Mesendoderm (in vitro differentiated cells): Measurements from ENCODE around the gene ITPRID1.

Experiments
- DNase-seq: peaks from one replicate; pipeline ENCODE4 v3.0.0; 2013
- H2AK5ac ChIP-seq: 2 replicates; pipeline ENCODE4 v1.6.1; 2013; ENCODE audit warnings: low read length, inconsistent platforms
- H2BK120ac ChIP-seq: 2 replicates; pipeline ENCODE4 v1.6.1; 2013; ENCODE audit warnings: low read depth, mild to moderate bottlenecking, low read length, moderate library complexity, mixed read lengths
- H2BK15ac ChIP-seq: replicated peaks from 2 replicates; pipeline ENCODE4 v1.6.1; 2013; ENCODE audit warnings: low read depth, mild to moderate bottlenecking, moderate library complexity
- H2BK5ac ChIP-seq: 2 replicates; pipeline ENCODE4 v1.6.1; 2013; ENCODE audit warnings: low read length, inconsistent platforms
- H3K18ac ChIP-seq: 2 replicates; pipeline ENCODE4 v1.6.1; 2013; ENCODE audit warnings: mild to moderate bottlenecking, low read length, mixed read lengths
- H3K23ac ChIP-seq: one replicate; pipeline ENCODE4 v1.6.1; 2013; ENCODE audit warnings: low read length
- H3K27ac ChIP-seq: 2 replicates; pipeline ENCODE4 v1.5.1; 2013; ENCODE audit warnings: low read depth, mild to moderate bottlenecking, inconsistent platforms, low read length, moderate library complexity
- H3K27me3 ChIP-seq: 2 replicates; pipeline ENCODE4 v1.6.1; 2013; ENCODE audit warnings: low read length, control low read depth, mild to moderate bottlenecking, inconsistent platforms; ENCODE audit not compliant: insufficient read depth, poor library complexity
- H3K36me3 ChIP-seq: 2 replicates; pipeline ENCODE4 v1.6.1; 2013; ENCODE audit warnings: low read length, inconsistent platforms; ENCODE audit not compliant: control insufficient read depth, insufficient read depth
- H3K4ac ChIP-seq: one replicate; pipeline ENCODE4 v1.6.1; 2013; ENCODE audit warnings: low read depth, mild to moderate bottlenecking, low read length, moderate library complexity
- H3K4me1 ChIP-seq: 2 replicates; pipeline ENCODE4 v1.6.1; 2013; ENCODE audit warnings: low read depth, low read length, inconsistent platforms; ENCODE audit not compliant: control insufficient read depth
- H3K4me2 ChIP-seq: 2 replicates; pipeline ENCODE4 v1.6.1; 2013; ENCODE audit warnings: low read length
- H3K4me3 ChIP-seq: 2 replicates; pipeline ENCODE4 v1.5.1; 2013; ENCODE audit warnings: mild to moderate bottlenecking, low read length
- H3K56ac ChIP-seq: one replicate; pipeline ENCODE4 v1.6.1; 2013; ENCODE audit warnings: low read length
- H3K79me1 ChIP-seq: 2 replicates; pipeline ENCODE4 v1.6.1; 2013; ENCODE audit warnings: low read length, inconsistent platforms
- H3K79me2 ChIP-seq: 2 replicates; pipeline ENCODE4 v1.6.1; 2013; ENCODE audit warnings: mild to moderate bottlenecking, low read length; ENCODE audit not compliant: control insufficient read depth, insufficient read depth
- H3K9ac ChIP-seq: 2 replicates; pipeline ENCODE4 v1.6.1; 2013; ENCODE audit warnings: low read length, inconsistent platforms
- H4K5ac ChIP-seq: one replicate; pipeline ENCODE4 v1.6.1; 2013; ENCODE audit warnings: low read length
- H4K8ac ChIP-seq: one replicate; pipeline ENCODE4 v1.6.1; 2013; ENCODE audit warnings: low read depth, mild to moderate bottlenecking, control low read depth, low read length, moderate library complexity
- whole genome bisulfite sequencing: extraction: QIAGEN DNeasy Blood & Tissue Kit; methylation state at CpG from one replicate; pipeline ENCODE4 v1.1.7; 2013; ENCODE audit warnings: low lambda C conversion rate, missing lambda C conversion rate; ENCODE audit not compliant: insufficient coverage; ENCODE audit errors: extremely low coverage; 5-methylcytosine and 5-hydroxymethylcytosine counted together

ITPRID1 gene

GRCh38 chr7:31545549-31545948, 31.7 kb downstream of the ITPRID1 start:
- H2BK5ac ChIP-seq: no peak overlapping the region
- no peaks in the 10 kb centered on the region for H3K79me2 ChIP-seq
- H3K4ac ChIP-seq: no peak overlapping the region
- no peak overlapping the region for H2BK15ac ChIP-seq
- no peak for DNase-seq
- H3K27ac ChIP-seq: no peak overlapping the region
- WGBS: no CpG with 5 or more reads among the region's 1 CpG
- H3K23ac ChIP-seq: no peak overlapping the region
- H3K56ac ChIP-seq: no peak overlapping the region
- no peak overlapping the region for H3K4me3 ChIP-seq
- no peaks in the 10 kb centered on the region for H3K79me1 ChIP-seq
- H3K27me3 ChIP-seq: no peaks in the 10 kb centered on the region
- H3K9ac ChIP-seq: no peak overlapping the region
- no peak overlapping the region for H4K8ac ChIP-seq
- H2BK120ac ChIP-seq: no peak overlapping the region
- no peak overlapping the region for H3K4me2 ChIP-seq
- no peaks in the 10 kb centered on the region for H3K4me1 ChIP-seq
- no peaks in the 10 kb centered on the region for H3K36me3 ChIP-seq
- no peak overlapping the region for H3K18ac ChIP-seq
- H4K5ac ChIP-seq: no peak overlapping the region
- no peak overlapping the region for H2AK5ac ChIP-seq

GRCh38 chr7:31549611-31550010, 35.7 kb downstream of the ITPRID1 start:
- no peak overlapping the region for H3K9ac ChIP-seq
- no peak overlapping the region for H3K4me3 ChIP-seq
- H2BK5ac ChIP-seq: no peak overlapping the region
- no peak overlapping the region for H4K5ac ChIP-seq
- no peaks in the 10 kb centered on the region for H3K79me1 ChIP-seq
- no peak overlapping the region for H3K4me2 ChIP-seq
- H3K79me2 ChIP-seq: no peaks in the 10 kb centered on the region
- no peak overlapping the region for H2BK120ac ChIP-seq
- no peak overlapping the region for H3K18ac ChIP-seq
- no peak overlapping the region for H3K27ac ChIP-seq
- H3K36me3 ChIP-seq: no peaks in the 10 kb centered on the region
- H2AK5ac ChIP-seq: no peak overlapping the region
- no peak overlapping the region for H3K56ac ChIP-seq
- H3K23ac ChIP-seq: no peak overlapping the region
- DNase-seq: no peak
- H3K4ac ChIP-seq: no peak overlapping the region
- no peaks in the 10 kb centered on the region for H3K4me1 ChIP-seq
- H3K27me3 ChIP-seq: no peaks in the 10 kb centered on the region
- H4K8ac ChIP-seq: no peak overlapping the region
- H2BK15ac ChIP-seq: no peak overlapping the region

- H2BK15ac ChIP-seq: no peak overlapping the region
- H3K56ac ChIP-seq: no peak overlapping the region
- H3K79me2 ChIP-seq: no peaks in the 10 kb centered on the region
- H4K5ac ChIP-seq: no peak overlapping the region
- H2BK5ac ChIP-seq: no peak overlapping the region
- H3K23ac ChIP-seq: no peak overlapping the region
- no peak overlapping the region for H3K4me2 ChIP-seq
- no peaks in the 10 kb centered on the region for H3K27me3 ChIP-seq
- no peaks in the 10 kb centered on the region for H3K36me3 ChIP-seq
- no peak overlapping the region for H4K8ac ChIP-seq
- no peak overlapping the region for H3K27ac ChIP-seq
- no peak overlapping the region for H2BK120ac ChIP-seq
- H3K4me1 ChIP-seq: no peaks in the 10 kb centered on the region
- H3K4me3 ChIP-seq: no peak overlapping the region
- no peak overlapping the region for H3K18ac ChIP-seq
- H3K79me1 ChIP-seq: no peaks in the 10 kb centered on the region
- WGBS: no CpG with 5 or more reads among the region's 1 CpG
- no peak for DNase-seq
- no peak overlapping the region for H3K4ac ChIP-seq
- no peak overlapping the region for H2AK5ac ChIP-seq
- H3K9ac ChIP-seq: no peak overlapping the region
Observed at GRCh38 chr7:31550432-31550831, 36.5 kb downstream of the ITPRID1 start.

GRCh38 chr7:31553661-31554081, 39.8 kb downstream of the ITPRID1 start:
- H3K23ac ChIP-seq: no peak overlapping the region
- no peak overlapping the region for H3K18ac ChIP-seq
- no peaks in the 10 kb centered on the region for H3K79me2 ChIP-seq
- H2BK120ac ChIP-seq: no peak overlapping the region
- H3K27ac ChIP-seq: no peak overlapping the region
- no peak overlapping the region for H3K56ac ChIP-seq
- H4K8ac ChIP-seq: no peak overlapping the region
- peak; percentile 32 for DNase-seq
- H3K27me3 ChIP-seq: no peaks in the 10 kb centered on the region
- H3K79me1 ChIP-seq: no peaks in the 10 kb centered on the region
- no peak overlapping the region for H2AK5ac ChIP-seq
- no peak overlapping the region for H2BK5ac ChIP-seq
- H4K5ac ChIP-seq: no peak overlapping the region
- H3K4me1 ChIP-seq: no peaks in the 10 kb centered on the region
- no peaks in the 10 kb centered on the region for H3K36me3 ChIP-seq
- H3K4me2 ChIP-seq: no peak overlapping the region
- H3K4ac ChIP-seq: no peak overlapping the region
- no peak overlapping the region for H2BK15ac ChIP-seq
- no peak overlapping the region for H3K9ac ChIP-seq
- no peak overlapping the region for H3K4me3 ChIP-seq

- H3K23ac ChIP-seq: no peak overlapping the region
- no peak overlapping the region for H4K8ac ChIP-seq
- no peak overlapping the region for H2BK120ac ChIP-seq
- no peak overlapping the region for H2BK15ac ChIP-seq
- H3K18ac ChIP-seq: no peak overlapping the region
- no peak overlapping the region for H3K9ac ChIP-seq
- peaks cover 2% of the 10 kb centered on the region for H3K4me1 ChIP-seq
- no peaks in the 10 kb centered on the region for H3K36me3 ChIP-seq
- no peaks in the 10 kb centered on the region for H3K79me1 ChIP-seq
- H3K4me2 ChIP-seq: no peak overlapping the region
- WGBS: no CpG with 5 or more reads among the region's 1 CpG
- no peak overlapping the region for H4K5ac ChIP-seq
- no peak overlapping the region for H3K27ac ChIP-seq
- no peak overlapping the region for H3K56ac ChIP-seq
- no peak for DNase-seq
- no peaks in the 10 kb centered on the region for H3K79me2 ChIP-seq
- H3K27me3 ChIP-seq: no peaks in the 10 kb centered on the region
- no peak overlapping the region for H2AK5ac ChIP-seq
- H3K4me3 ChIP-seq: no peak overlapping the region
- no peak overlapping the region for H2BK5ac ChIP-seq
- H3K4ac ChIP-seq: no peak overlapping the region
Observed at GRCh38 chr7:31562002-31562401, 48.1 kb downstream of the ITPRID1 start.

- no peak overlapping the region for H2BK5ac ChIP-seq
- H2AK5ac ChIP-seq: no peak overlapping the region
- no peaks in the 10 kb centered on the region for H3K36me3 ChIP-seq
- H3K4me1 ChIP-seq: peaks cover 2% of the 10 kb centered on the region
- H3K56ac ChIP-seq: no peak overlapping the region
- H3K4me3 ChIP-seq: no peak overlapping the region
- H3K4me2 ChIP-seq: no peak overlapping the region
- no CpG with 5 or more reads among the region's 5 CpGs for WGBS
- H3K27me3 ChIP-seq: no peaks in the 10 kb centered on the region
- H4K8ac ChIP-seq: no peak overlapping the region
- H4K5ac ChIP-seq: no peak overlapping the region
- H3K27ac ChIP-seq: no peak overlapping the region
- no peaks in the 10 kb centered on the region for H3K79me2 ChIP-seq
- no peaks in the 10 kb centered on the region for H3K79me1 ChIP-seq
- DNase-seq: no peak
- H3K18ac ChIP-seq: no peak overlapping the region
- H3K4ac ChIP-seq: no peak overlapping the region
- no peak overlapping the region for H3K9ac ChIP-seq
- no peak overlapping the region for H2BK120ac ChIP-seq
- H3K23ac ChIP-seq: no peak overlapping the region
- H2BK15ac ChIP-seq: no peak overlapping the region
Observed at GRCh38 chr7:31563522-31563921, 49.6 kb downstream of the ITPRID1 start.
